GM23338 (cell line): Measurements from ENCODE around the gene CACNG1.

Source experiments
- CTCF ChIP-seq, 2 experiments: fragments of 200-600 bp in 1 of 2; sonication (generic) in 1 of 2; conservative IDR thresholded peaks; 2 replicates each; pipeline versions ENCODE4 v1.5.1 to v1.6.1; 2016 to 2017; ENCODE audit warnings: antibody characterized with exemption in 2 of 2, low read depth in 2 of 2, mild to moderate bottlenecking in 2 of 2, moderate library complexity in 1 of 2
- EZH2phosphoT487 ChIP-seq: fragments of 200-600 bp; sonication (generic); IDR thresholded peaks from one replicate; pipeline ENCODE4 v1.8.1; 2018; ENCODE audit warnings: antibody characterized with exemption; ENCODE audit not compliant: unreplicated experiment
- POLR2AphosphoS5 ChIP-seq: IDR thresholded peaks from 2 replicates; pipeline ENCODE4 v1.6.1; 2016; ENCODE audit warnings: antibody characterized with exemption, low read depth

- no peak for TF ChIP-seq CTCF (conservative IDR thresholded peaks at IDR 0.05; ENCODE audit: low read depth in 2 of 2)
- no peak for TF ChIP-seq EZH2phosphoT487
- TF ChIP-seq POLR2AphosphoS5: no peak
Measured at GRCh38 chr17:67053438-67054000, 9.2 kb downstream of the CACNG1 start.
